Measurements from ENCODE around the gene KIAA1671.
A peak's percentile ranks its signal among the peaks of the same experiment; 100 is the strongest.

Gene KIAA1671

GRCh38 chr22:25104367-25104766 is 151.9 kb downstream of the KIAA1671 start:
- POLR2A ChIA-PET = no interaction called here
- Histone ChIP-seq H3K4me1 (ENCODE audit: control extremely low read depth in 1 of 4, control insufficient read depth in 4 of 4, insufficient read depth in 4 of 4, low read length in 3 of 4) (no peaks in the 10 kb centered on the region), H3K9me3 (ENCODE audit: control extremely low read depth in 1 of 5, control insufficient read depth in 4 of 5, insufficient read depth in 2 of 5, low read depth in 1 of 5, low read length in 4 of 5) (peaks cover 0 to 3% (median 0%) of the 10 kb centered on the region in 5 experiments), H3K27ac (ENCODE audit: insufficient read depth in 1 of 2, low read depth in 1 of 2, low read length in 2 of 2, poor library complexity in 1 of 2, severe bottlenecking in 2 of 2) (no peak overlapping the region), H3K27me3 (replicated peaks in 2 of 5; ENCODE audit: control insufficient read depth in 4 of 5, insufficient read depth in 5 of 5, low read length in 4 of 5) (no peaks in the 10 kb centered on the region), H3K36me3 (ENCODE audit: control insufficient read depth in 4 of 4, insufficient read depth in 4 of 4, low read length in 3 of 4) (no peaks in the 10 kb centered on the region), H3K4me3 (ENCODE audit: control insufficient read depth in 1 of 7, extremely low read depth in 1 of 7, insufficient read depth in 4 of 7, low read depth in 2 of 7, low read length in 6 of 7) (no peak overlapping the region)
- DNase-seq = no peak
- CTCF ChIA-PET = interaction anchor here (1.1 kb wide), 1 partner anchor 8 kb away, joined by 3 read pairs; no protein-coding TSS in a partner anchor
- WGBS (ENCODE audit: insufficient coverage) = 100% methylated on average over 2 of the region's 6 CpGs

DNA sequence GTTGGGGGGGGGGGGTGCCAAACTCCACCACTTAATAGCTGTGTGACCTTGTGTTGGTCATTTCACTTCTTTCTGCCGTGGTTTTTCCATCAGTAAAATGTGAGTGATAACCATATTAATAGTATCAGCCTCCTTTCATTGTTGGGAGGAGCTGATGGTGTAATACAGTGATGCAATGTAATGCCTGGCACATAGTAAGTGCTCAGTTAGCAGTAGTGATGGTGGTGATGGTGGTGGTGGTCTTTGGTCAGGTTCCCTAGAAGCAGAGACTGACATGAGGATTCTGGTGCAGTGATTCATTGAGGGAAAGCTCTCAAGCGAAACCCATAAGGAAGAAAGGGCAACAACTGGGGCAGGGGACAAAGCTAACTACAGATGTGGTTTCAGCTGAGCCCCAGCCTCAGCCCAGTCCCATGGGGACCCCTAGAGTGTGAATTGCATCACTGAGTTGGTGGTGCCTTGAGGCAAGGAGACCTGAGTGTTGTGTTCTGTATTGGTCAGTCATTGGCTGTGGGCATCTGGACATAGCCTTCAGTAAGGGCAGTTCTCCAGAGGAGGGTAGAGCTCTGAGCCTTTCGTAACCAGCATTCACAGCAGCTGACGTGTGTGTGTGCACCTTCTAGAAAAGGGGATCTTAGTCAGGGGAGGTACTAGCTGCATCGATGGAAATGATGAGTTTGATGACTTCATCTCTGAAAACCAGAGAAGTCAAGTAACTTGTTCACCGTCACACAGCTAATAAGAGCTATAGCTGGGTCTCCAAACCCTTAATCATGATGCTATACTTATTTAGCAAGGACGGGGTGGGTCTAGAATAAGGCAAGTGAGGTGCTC is 153.5 kb downstream of the KIAA1671 start:
- peaks cover 0 to 3% (median 0%) of the 10 kb centered on the region in 5 experiments for H3K9me3 ChIP-seq (ENCODE audit: control extremely low read depth in 1 of 5, control insufficient read depth in 4 of 5, insufficient read depth in 2 of 5, low read depth in 1 of 5, low read length in 4 of 5)
- peaks cover 0 to 5% (median 3%) of the 10 kb centered on the region in 4 experiments for H3K4me1 ChIP-seq (ENCODE audit: control extremely low read depth in 1 of 4, control insufficient read depth in 4 of 4, insufficient read depth in 4 of 4, low read length in 3 of 4)
- CTCF ChIA-PET = interaction anchor here (0.9 to 1.4 kb wide), 4 partner anchors 14 to 155 kb away, joined by 3 to 4 read pairs (median 3); no protein-coding TSS in a partner anchor
- no peaks in the 10 kb centered on the region for H3K36me3 ChIP-seq (ENCODE audit: control insufficient read depth in 4 of 4, insufficient read depth in 4 of 4, low read length in 3 of 4)
- WGBS (ENCODE audit: insufficient coverage) = 94% methylated on average over 5 of the region's 7 CpGs
- DNase-seq = no peak
- H3K27ac ChIP-seq (ENCODE audit: insufficient read depth in 1 of 2, low read depth in 1 of 2, low read length in 2 of 2, poor library complexity in 1 of 2, severe bottlenecking in 2 of 2) = no peak overlapping the region
- peaks cover 0 to 3% (median 0%) of the 10 kb centered on the region in 5 experiments for H3K27me3 ChIP-seq (replicated peaks in 2 of 5; ENCODE audit: control insufficient read depth in 4 of 5, insufficient read depth in 5 of 5, low read length in 4 of 5)
- no peak overlapping the region for H3K4me3 ChIP-seq (ENCODE audit: control insufficient read depth in 1 of 7, extremely low read depth in 1 of 7, insufficient read depth in 4 of 7, low read depth in 2 of 7, low read length in 6 of 7)
- POLR2A ChIA-PET = no interaction called here

DNA sequence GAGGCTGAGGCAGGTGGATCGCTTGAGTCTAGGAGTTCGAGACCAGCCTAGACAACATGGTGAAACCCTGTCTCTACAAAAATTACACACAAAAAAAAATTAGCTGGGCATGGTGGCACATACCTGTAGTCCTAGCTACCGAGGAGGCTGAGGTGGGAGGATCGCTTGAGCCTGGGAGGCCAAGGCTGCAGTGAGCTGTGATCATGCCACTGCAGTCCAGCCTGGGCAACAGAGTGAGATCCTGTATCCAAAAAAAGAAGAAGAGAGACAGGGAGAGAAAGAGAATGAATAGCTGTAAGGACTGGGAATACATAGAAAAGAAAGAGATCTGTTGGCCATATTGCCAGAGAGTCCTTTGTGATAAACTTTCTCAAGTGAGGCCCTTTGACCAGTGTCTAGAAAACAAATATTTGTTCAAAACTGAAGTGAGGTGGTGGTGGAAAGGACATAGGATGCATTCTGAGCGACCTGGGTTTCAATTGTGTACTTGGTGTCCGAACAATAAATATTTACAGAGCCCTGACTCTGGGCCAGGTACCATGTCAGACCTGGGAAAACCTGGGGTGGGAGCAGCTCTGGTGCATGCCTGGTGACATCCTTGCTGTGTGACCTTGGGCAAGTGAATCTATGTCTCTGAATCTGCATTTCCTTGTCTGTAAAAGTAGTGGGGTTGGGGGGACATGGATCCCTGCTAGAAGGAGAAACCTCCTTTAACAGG is 157.5 kb downstream of the KIAA1671 start:
- peaks cover 0 to 3% (median 0%) of the 10 kb centered on the region in 5 experiments for H3K9me3 ChIP-seq (ENCODE audit: control extremely low read depth in 1 of 5, control insufficient read depth in 4 of 5, insufficient read depth in 2 of 5, low read depth in 1 of 5, low read length in 4 of 5)
- no peak for DNase-seq
- H3K4me3 ChIP-seq (ENCODE audit: control insufficient read depth in 1 of 7, extremely low read depth in 1 of 7, insufficient read depth in 4 of 7, low read depth in 2 of 7, low read length in 6 of 7) = no peak overlapping the region
- H3K36me3 ChIP-seq (ENCODE audit: control insufficient read depth in 4 of 4, insufficient read depth in 4 of 4, low read length in 3 of 4) = no peaks in the 10 kb centered on the region
- ChIA-PET POLR2A (no interaction called here), CTCF (interaction anchor here (0.9 to 2.2 kb wide), 7 partner anchors 11 to 61 kb away, joined by 3 to 11 read pairs (median 4); no protein-coding TSS in a partner anchor)
- H3K27me3 ChIP-seq (replicated peaks in 2 of 5; ENCODE audit: control insufficient read depth in 4 of 5, insufficient read depth in 5 of 5, low read length in 4 of 5) = peaks cover 0 to 18% (median 11%) of the 10 kb centered on the region in 5 experiments
- WGBS (ENCODE audit: insufficient coverage) = 97% methylated on average over 4 of the region's 6 CpGs
- H3K27ac ChIP-seq (ENCODE audit: insufficient read depth in 1 of 2, low read depth in 1 of 2, low read length in 2 of 2, poor library complexity in 1 of 2, severe bottlenecking in 2 of 2) = no peak overlapping the region
- H3K4me1 ChIP-seq (ENCODE audit: control extremely low read depth in 1 of 4, control insufficient read depth in 4 of 4, insufficient read depth in 4 of 4, low read length in 3 of 4) = peaks cover 0 to 18% (median 12%) of the 10 kb centered on the region in 4 experiments

GRCh38 chr22:25110596-25110845 is 158.0 kb downstream of the KIAA1671 start:
- 53% methylated on average over 4 of the region's 4 CpGs for WGBS (ENCODE audit: insufficient coverage)
- DNase-seq = no peak
- no peaks in the 10 kb centered on the region for H3K36me3 ChIP-seq (ENCODE audit: control insufficient read depth in 4 of 4, insufficient read depth in 4 of 4, low read length in 3 of 4)
- CTCF ChIA-PET = interaction anchor here (0.9 to 2.3 kb wide), 8 partner anchors 11 to 60 kb away, joined by 3 to 11 read pairs (median 4); no protein-coding TSS in a partner anchor
- no peak overlapping the region for H3K27ac ChIP-seq (ENCODE audit: insufficient read depth in 1 of 2, low read depth in 1 of 2, low read length in 2 of 2, poor library complexity in 1 of 2, severe bottlenecking in 2 of 2)
- peaks cover 0 to 21% (median 11%) of the 10 kb centered on the region in 5 experiments for H3K27me3 ChIP-seq (replicated peaks in 2 of 5; ENCODE audit: control insufficient read depth in 4 of 5, insufficient read depth in 5 of 5, low read length in 4 of 5)
- H3K9me3 ChIP-seq (ENCODE audit: control extremely low read depth in 1 of 5, control insufficient read depth in 4 of 5, insufficient read depth in 2 of 5, low read depth in 1 of 5, low read length in 4 of 5) = peaks cover 0 to 3% (median 0%) of the 10 kb centered on the region in 5 experiments
- peaks cover 0 to 18% (median 12%) of the 10 kb centered on the region in 4 experiments for H3K4me1 ChIP-seq (ENCODE audit: control extremely low read depth in 1 of 4, control insufficient read depth in 4 of 4, insufficient read depth in 4 of 4, low read length in 3 of 4)
- POLR2A ChIA-PET = no interaction called here
- peak overlapping the region in 4 of 7 experiments; percentile 58 to 80 (median 74) for H3K4me3 ChIP-seq (ENCODE audit: control insufficient read depth in 1 of 7, extremely low read depth in 1 of 7, insufficient read depth in 4 of 7, low read depth in 2 of 7, low read length in 6 of 7)

GRCh38 chr22:25110846-25111578 is 158.5 kb downstream of the KIAA1671 start:
- Histone ChIP-seq H3K4me3 (ENCODE audit: control insufficient read depth in 1 of 7, extremely low read depth in 1 of 7, insufficient read depth in 4 of 7, low read depth in 2 of 7, low read length in 6 of 7) (peak overlapping the region; percentile 47 to 80 (median 58)), H3K36me3 (ENCODE audit: control insufficient read depth in 4 of 4, insufficient read depth in 4 of 4, low read length in 3 of 4) (no peaks in the 10 kb centered on the region), H3K9me3 (ENCODE audit: control extremely low read depth in 1 of 5, control insufficient read depth in 4 of 5, insufficient read depth in 2 of 5, low read depth in 1 of 5, low read length in 4 of 5) (peaks cover 0 to 3% (median 0%) of the 10 kb centered on the region in 5 experiments), H3K27me3 (replicated peaks in 2 of 5; ENCODE audit: control insufficient read depth in 4 of 5, insufficient read depth in 5 of 5, low read length in 4 of 5) (peaks cover 0 to 21% (median 11%) of the 10 kb centered on the region in 5 experiments), H3K4me1 (ENCODE audit: control extremely low read depth in 1 of 4, control insufficient read depth in 4 of 4, insufficient read depth in 4 of 4, low read length in 3 of 4) (peaks cover 0 to 18% (median 12%) of the 10 kb centered on the region in 4 experiments), H3K27ac (ENCODE audit: insufficient read depth in 1 of 2, low read depth in 1 of 2, low read length in 2 of 2, poor library complexity in 1 of 2, severe bottlenecking in 2 of 2) (no peak overlapping the region)
- ChIA-PET CTCF (interaction anchor here (0.9 to 2.3 kb wide), 10 partner anchors 13 to 60 kb away, joined by 3 to 11 read pairs (median 4); no protein-coding TSS in a partner anchor), POLR2A (no interaction called here)
- WGBS (ENCODE audit: insufficient coverage) = 0% methylated on average over 23 of the region's 36 CpGs
- peak; percentile 83 to 92 (median 87) for DNase-seq

DNA sequence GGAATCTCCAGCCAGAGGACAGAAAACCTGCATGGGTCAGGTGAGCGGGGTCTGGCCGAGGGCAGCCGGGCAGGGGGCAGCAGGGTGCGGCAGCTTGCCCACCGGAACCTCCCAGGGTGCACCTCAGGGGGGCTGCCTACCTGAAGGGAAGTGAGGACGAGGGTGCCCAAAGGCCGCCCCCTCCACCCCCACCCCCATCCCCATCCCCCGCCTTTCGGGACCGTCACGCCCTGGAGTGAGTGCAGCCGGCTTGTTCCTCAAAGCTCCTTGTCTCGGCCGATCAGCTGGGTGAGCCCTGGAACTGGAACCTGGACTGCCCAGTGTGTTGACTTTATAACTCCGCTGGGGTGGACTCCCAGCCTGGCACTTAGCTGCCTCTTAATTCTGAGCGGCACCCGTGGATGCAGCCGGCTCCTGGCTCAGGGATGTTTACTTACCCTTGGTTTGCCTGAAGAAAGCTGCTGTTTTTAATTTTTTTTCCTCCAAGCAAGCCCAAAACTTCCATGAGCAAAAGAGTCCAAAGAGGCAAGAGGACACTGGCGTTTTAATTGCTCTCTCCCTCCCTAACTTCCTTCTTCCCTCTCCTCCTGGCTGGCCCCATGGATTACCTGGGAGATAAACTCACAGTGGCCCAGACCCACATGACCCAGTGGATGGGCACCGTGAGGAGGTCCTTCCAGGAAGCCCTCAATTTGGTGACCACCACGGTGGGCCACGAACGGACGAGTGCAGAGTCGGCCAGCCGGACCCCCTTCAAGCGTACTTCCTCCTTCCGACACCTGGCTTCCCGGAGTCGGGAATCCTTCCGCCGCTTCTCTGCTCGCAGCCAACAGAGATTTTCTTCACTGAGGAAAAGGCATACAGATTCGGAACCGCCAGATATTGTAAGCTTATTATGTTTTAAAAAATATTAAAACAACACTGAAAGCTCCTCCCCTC is 159.3 kb downstream of the KIAA1671 start:
- Histone ChIP-seq H3K27me3 (replicated peaks in 2 of 5; ENCODE audit: control insufficient read depth in 4 of 5, insufficient read depth in 5 of 5, low read length in 4 of 5) (peaks cover 0 to 21% (median 11%) of the 10 kb centered on the region in 5 experiments), H3K4me1 (ENCODE audit: control extremely low read depth in 1 of 4, control insufficient read depth in 4 of 4, insufficient read depth in 4 of 4, low read length in 3 of 4) (peaks cover 0 to 18% (median 12%) of the 10 kb centered on the region in 4 experiments), H3K4me3 (ENCODE audit: control insufficient read depth in 1 of 7, extremely low read depth in 1 of 7, insufficient read depth in 4 of 7, low read depth in 2 of 7, low read length in 6 of 7) (peak overlapping the region; percentile 47 to 80 (median 58)), H3K27ac (ENCODE audit: insufficient read depth in 1 of 2, low read depth in 1 of 2, low read length in 2 of 2, poor library complexity in 1 of 2, severe bottlenecking in 2 of 2) (no peak overlapping the region), H3K36me3 (ENCODE audit: control insufficient read depth in 4 of 4, insufficient read depth in 4 of 4, low read length in 3 of 4) (no peaks in the 10 kb centered on the region), H3K9me3 (ENCODE audit: control extremely low read depth in 1 of 5, control insufficient read depth in 4 of 5, insufficient read depth in 2 of 5, low read depth in 1 of 5, low read length in 4 of 5) (peaks cover 0 to 3% (median 0%) of the 10 kb centered on the region in 5 experiments)
- POLR2A ChIA-PET = no interaction called here
- WGBS (ENCODE audit: insufficient coverage) = 17% methylated on average over 21 of the region's 35 CpGs
- CTCF ChIA-PET = interaction anchor here (0.7 to 2.3 kb wide), 8 partner anchors 12 to 59 kb away, joined by 3 to 11 read pairs (median 4); no protein-coding TSS in a partner anchor
- peak in 2 of 3 donors; percentile 41 to 61 for DNase-seq

Measured in common myeloid progenitor, CD34-positive (primary cell).